HCT116 (cell line): ENCODE data around the gene ZFHX2. TPM values are rescaled to one million over a fixed set of nuclear protein-coding genes. Genes with fewer than 3 reads are reported as not detected.

Experiments used
- ATAC-seq: fragments of 200-7000 bp; cut with Tn5 transposase; 2 replicates; pipeline ENCODE4 v1.9.1; 2020; ENCODE audit warnings: mild to moderate bottlenecking, moderate library complexity
- BruUV-seq: library from RNA; stranded (reverse); fragments of 400-500 nt; replicated peaks from 2 replicates; lab custom pipeline; 2021; lab: Mats Ljungman, UMichigan
- CTCF ChIA-PET: fragments of 300-600 bp; sonication (Branson Sonifier 250); formaldehyde crosslinking; loops from one replicate; lab custom pipeline; 2021; ENCODE audit warnings: antibody characterized with exemption; lab: Charles Lee
- POLR2A ChIA-PET: fragments of 300-600, 350-600 bp; sonication (Branson Sonifier 250); formaldehyde crosslinking; loops from one replicate; lab custom pipeline; 2021; ENCODE audit warnings: antibody characterized with exemption; lab: Charles Lee
- RAD21 ChIA-PET, 2 experiments: fragments of 300-600 bp; sonication (Branson Sonifier 250); formaldehyde crosslinking; loops; one replicate each; lab custom pipeline; 2023; ENCODE audit warnings: low total read pairs in 2 of 2; ENCODE audit not compliant: uncharacterized antibody in 2 of 2, unreplicated experiment in 2 of 2, low non-redundant PET in 1 of 2; lab: Charles Lee
- DNase-seq: peaks from one replicate; pipeline ENCODE4 v3.0.0-alpha.2; 2010; ENCODE audit warnings: low read depth, low spot score
- H2AFZ ChIP-seq: fragments of 200-600 bp; shearing (Covaris generic), sonication (generic); 2 replicates; pipeline ENCODE4 v1.6.1; 2017; ENCODE audit warnings: low read depth, mixed run types, mixed read lengths, antibody characterized with exemption, low read length; ENCODE audit not compliant: poor library complexity, severe bottlenecking
- H3K27ac ChIP-seq: 2 replicates; pipeline ENCODE4 v1.5.1; 2012; ENCODE audit warnings: low read depth, low read length
- H3K27me3 ChIP-seq: fragments of 200-600 bp; sonication (generic); 2 replicates; pipeline ENCODE4 v1.6.1; 2016; ENCODE audit warnings: mixed run types, low read length, mixed read lengths; ENCODE audit not compliant: insufficient read depth
- H3K36me3 ChIP-seq, 2 experiments: fragments of 200-500 bp in 1 of 2; fragments of 200-600 bp in 1 of 2; sonication (Bioruptor generic) in 1 of 2; sonication (generic) in 1 of 2; 2 replicates each; pipeline versions ENCODE4 v1.5.1 to v1.6.1; 2014 to 2016; ENCODE audit warnings: low read length in 2 of 2, inconsistent platforms in 1 of 2, mixed read lengths in 1 of 2, mixed run types in 1 of 2; ENCODE audit not compliant: insufficient read depth in 2 of 2, control insufficient read depth in 1 of 2
- H3K4me1 ChIP-seq, 2 experiments: fragments of 200-600 bp in 1 of 2; sonication (generic) in 1 of 2; 2 replicates each; pipeline versions ENCODE4 v1.5.1 to v1.6.1; 2012 to 2017; ENCODE audit warnings: low read length in 2 of 2, inconsistent platforms in 1 of 2, mild to moderate bottlenecking in 1 of 2, mixed read lengths in 1 of 2, mixed run types in 1 of 2, moderate library complexity in 1 of 2; ENCODE audit not compliant: insufficient read depth in 2 of 2, control insufficient read depth in 1 of 2
- H3K4me2 ChIP-seq: fragments of 200-600 bp; sonication (generic); 2 replicates; pipeline ENCODE4 v1.6.1; 2017; ENCODE audit warnings: mixed run types, low read length, mixed read lengths
- H3K4me3 ChIP-seq, 2 experiments: fragments of 200-600 bp in 1 of 2; sonication (generic) in 1 of 2; replicated peaks in 1 of 2; 2 replicates each; pipeline ENCODE4 v1.5.1; 2011 to 2016; ENCODE audit warnings: low read length in 2 of 2, control low read depth in 1 of 2, low read depth in 1 of 2, mild to moderate bottlenecking in 1 of 2, mixed read lengths in 1 of 2, mixed run types in 1 of 2
- H3K79me2 ChIP-seq: fragments of 200-600 bp; sonication (generic); 2 replicates; pipeline ENCODE4 v1.6.1; 2017; ENCODE audit warnings: mild to moderate bottlenecking, mixed run types, low read length, moderate library complexity, mixed read lengths; ENCODE audit not compliant: insufficient read depth
- H3K9ac ChIP-seq: fragments of 200-600 bp; sonication (generic); 2 replicates; pipeline ENCODE4 v1.6.1; 2016; ENCODE audit warnings: low read length, mixed read lengths
- H3K9me2 ChIP-seq: fragments of 200-600 bp; sonication (generic), shearing (Covaris generic); 2 replicates; pipeline ENCODE4 v1.6.1; 2017; ENCODE audit warnings: mixed run types, mild to moderate bottlenecking, moderate library complexity; ENCODE audit not compliant: insufficient read depth
- H3K9me3 ChIP-seq, 2 experiments: fragments of 200-500 bp in 1 of 2; fragments of 200-600 bp in 1 of 2; sonication (Bioruptor generic) in 1 of 2; sonication (generic) in 1 of 2; 2 replicates each; pipeline ENCODE4 v1.6.1; 2014 to 2017; ENCODE audit warnings: low read length in 2 of 2, mixed read lengths in 2 of 2, inconsistent platforms in 1 of 2, low read depth in 1 of 2, mild to moderate bottlenecking in 1 of 2, mixed run types in 1 of 2, moderate library complexity in 1 of 2; ENCODE audit not compliant: control insufficient read depth in 1 of 2, insufficient read depth in 1 of 2
- H4K20me1 ChIP-seq: fragments of 200-600 bp; sonication (generic), shearing (Covaris generic); 2 replicates; pipeline ENCODE4 v1.6.1; 2017; ENCODE audit warnings: mixed run types, mild to moderate bottlenecking, moderate library complexity; ENCODE audit not compliant: insufficient read depth
- CBX3 ChIP-seq: IDR thresholded peaks from 2 replicates; pipeline ENCODE4 v1.6.1; 2012; ENCODE audit warnings: low read depth
- EGR1 ChIP-seq: IDR thresholded peaks from 2 replicates; pipeline ENCODE4 v1.6.1; 2012; ENCODE audit warnings: low read depth
- ELF1 ChIP-seq: IDR thresholded peaks from 2 replicates; pipeline ENCODE4 v1.6.1; 2012; ENCODE audit warnings: low read depth, borderline replicate concordance
- FOSL1 ChIP-seq: IDR thresholded peaks from 2 replicates; pipeline ENCODE4 v1.6.1; 2012; ENCODE audit warnings: low read depth
- JUND ChIP-seq: IDR thresholded peaks from 2 replicates; pipeline ENCODE4 v1.6.1; 2012
- POLR2A ChIP-seq: IDR thresholded peaks from 2 replicates; pipeline ENCODE4 v1.7.0; 2011; ENCODE audit warnings: borderline replicate concordance; ENCODE audit not compliant: insufficient read depth, insufficient read length; ENCODE audit errors: extremely low read depth
- POLR2AphosphoS5 ChIP-seq: IDR thresholded peaks from 2 replicates; pipeline ENCODE4 v1.6.1; 2011; ENCODE audit warnings: mild to moderate bottlenecking, low read depth, low read length, moderate library complexity
- TCF7L2 ChIP-seq: IDR thresholded peaks from 2 replicates; pipeline ENCODE4 v1.7.0; 2011; ENCODE audit warnings: borderline replicate concordance, inconsistent platforms; ENCODE audit not compliant: insufficient read depth, insufficient read length; ENCODE audit errors: extremely low read depth
- ZFX ChIP-seq: fragments of 450-650 bp; IDR thresholded peaks from 2 replicates; pipeline ENCODE4 v1.6.1; 2017
- ZNF274 ChIP-seq: fragments of 200-500 bp; sonication (Bioruptor generic); IDR thresholded peaks from 2 replicates; pipeline ENCODE4 v1.6.1; 2014; ENCODE audit warnings: mild to moderate bottlenecking, low read depth, low read length, inconsistent platforms
- intact Hi-C: fragments of 100-400 bp; cut with micrococcal nuclease; formaldehyde crosslinking; loops from 2 replicates; pipeline ENCODE4 v1.10.0; 2022
- total RNA-seq: library from RNA; stranded (reverse); gene quantifications from one replicate; pipeline ENCODE4 v1.2.1, GENCODE V29; 2021; ENCODE audit not compliant: unreplicated experiment
- TF ChIP-seq, protein P1 (sequence below): IDR thresholded peaks from 2 replicates; pipeline ENCODE4 v1.6.1; 2011; ENCODE audit warnings: mild to moderate bottlenecking, low read length, moderate library complexity; ENCODE audit not compliant: insufficient replicate concordance; ENCODE audit errors: extremely low read depth
- TF ChIP-seq, protein P2 (sequence below): IDR thresholded peaks from 2 replicates; pipeline ENCODE4 v1.6.1; 2012
- TF ChIP-seq, protein P3 (sequence below): IDR thresholded peaks from 2 replicates; pipeline ENCODE4 v1.6.1; 2012; ENCODE audit warnings: low read depth
- TF ChIP-seq, protein P4 (sequence below), 3 experiments: fragments of 200-600 bp in 1 of 3; sonication (generic) in 1 of 3; IDR thresholded peaks in 2 of 3; conservative IDR thresholded peaks in 1 of 3; 2 replicates each; pipeline ENCODE4 v1.5.1; 2012 to 2017; ENCODE audit warnings: low read depth in 2 of 3, low read length in 2 of 3, antibody characterized with exemption in 1 of 3, borderline replicate concordance in 1 of 3, control low read depth in 1 of 3, mild to moderate bottlenecking in 1 of 3, mixed read lengths in 1 of 3, mixed run types in 1 of 3, moderate library complexity in 1 of 3; ENCODE audit not compliant: insufficient read depth in 1 of 3

ZFHX2 gene
- total RNA-seq, 1 experiment from 2014 or later: 3.6 TPM

DNA sequence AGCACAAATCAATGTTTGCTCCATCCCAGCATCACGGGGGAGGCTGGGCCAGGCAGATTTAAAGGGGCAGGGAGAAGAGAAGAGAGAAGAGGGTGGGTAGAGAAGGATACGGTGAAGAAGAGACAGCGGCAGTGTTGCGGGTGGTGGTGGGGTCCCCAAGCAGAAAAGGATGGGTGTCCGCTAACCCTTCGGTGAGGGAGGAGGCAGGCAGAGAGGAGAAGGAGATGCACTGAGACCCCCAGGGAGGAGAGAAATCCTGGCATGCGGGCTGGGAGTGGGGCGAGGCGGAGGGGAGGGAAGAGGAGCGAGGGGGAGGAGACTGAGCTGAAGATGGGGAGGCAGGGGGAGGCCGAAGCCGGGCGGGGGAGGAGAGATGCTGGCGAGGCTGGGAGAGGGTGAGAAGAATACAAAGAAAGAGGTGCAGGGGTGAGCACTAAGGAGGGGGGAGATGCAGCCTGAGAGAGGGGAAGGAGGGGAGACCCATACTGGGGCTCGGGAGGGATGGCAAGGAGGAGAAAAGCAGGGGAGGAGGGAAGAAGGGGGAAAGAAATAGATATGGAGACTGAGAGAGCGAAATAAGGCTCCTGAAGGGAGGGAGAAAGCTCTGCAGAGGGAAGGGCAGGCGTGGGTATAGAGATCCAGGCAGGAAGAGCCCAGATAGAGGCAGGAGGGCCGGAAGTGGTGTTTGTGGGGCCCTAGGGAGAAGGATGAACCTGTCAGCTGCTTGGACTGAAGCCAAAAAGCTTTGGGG, 27.2 kb upstream of the ZFHX2 start, which contains the start of gene JPH4:
JPH4 (minus strand) TSS at position 231 of the 751 bp plus-strand sequence. CDS start 1,337 bp downstream, outside the sequence.
- Histone ChIP-seq H3K9ac (no peak within 1 kb of the TSS), H3K4me1 (no peaks in the 10 kb centered on the region), H4K20me1 (no peaks in the 10 kb centered on the region), H3K27ac (no peak within 1 kb of the TSS), H3K27me3 (no peaks in the 10 kb centered on the region), H3K36me3 (no peaks in the 10 kb centered on the region), H3K4me2 (no peak within 1 kb of the TSS), H3K4me3 (no peak within 1 kb of the TSS), H3K9me3 (no peaks in the 10 kb centered on the region), H3K79me2 (no peaks in the 10 kb centered on the region), H3K9me2 (no peaks in the 10 kb centered on the region), H2AFZ (no peak within 1 kb of the TSS)
- ATAC-seq (no peak), DNase-seq (no peak)
- BruUV-seq: no TSS peak
- TF ChIP-seq POLR2A (no peak), ZNF274 (no peak), ELF1 (no peak), EGR1 (no peak), FOSL1 (no peak), JUND (no peak), ZFX (no peak), TCF7L2 (no peak), POLR2AphosphoS5 (no peak), CBX3 (no peak)
- TF ChIP-seq, protein P1, sequence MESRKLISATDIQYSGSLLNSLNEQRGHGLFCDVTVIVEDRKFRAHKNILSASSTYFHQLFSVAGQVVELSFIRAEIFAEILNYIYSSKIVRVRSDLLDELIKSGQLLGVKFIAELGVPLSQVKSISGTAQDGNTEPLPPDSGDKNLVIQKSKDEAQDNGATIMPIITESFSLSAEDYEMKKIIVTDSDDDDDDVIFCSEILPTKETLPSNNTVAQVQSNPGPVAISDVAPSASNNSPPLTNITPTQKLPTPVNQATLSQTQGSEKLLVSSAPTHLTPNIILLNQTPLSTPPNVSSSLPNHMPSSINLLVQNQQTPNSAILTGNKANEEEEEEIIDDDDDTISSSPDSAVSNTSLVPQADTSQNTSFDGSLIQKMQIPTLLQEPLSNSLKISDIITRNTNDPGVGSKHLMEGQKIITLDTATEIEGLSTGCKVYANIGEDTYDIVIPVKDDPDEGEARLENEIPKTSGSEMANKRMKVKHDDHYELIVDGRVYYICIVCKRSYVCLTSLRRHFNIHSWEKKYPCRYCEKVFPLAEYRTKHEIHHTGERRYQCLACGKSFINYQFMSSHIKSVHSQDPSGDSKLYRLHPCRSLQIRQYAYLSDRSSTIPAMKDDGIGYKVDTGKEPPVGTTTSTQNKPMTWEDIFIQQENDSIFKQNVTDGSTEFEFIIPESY: no peak
- TF ChIP-seq, protein P2, sequence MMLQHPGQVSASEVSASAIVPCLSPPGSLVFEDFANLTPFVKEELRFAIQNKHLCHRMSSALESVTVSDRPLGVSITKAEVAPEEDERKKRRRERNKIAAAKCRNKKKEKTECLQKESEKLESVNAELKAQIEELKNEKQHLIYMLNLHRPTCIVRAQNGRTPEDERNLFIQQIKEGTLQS: no peak
- TF ChIP-seq, protein P3, sequence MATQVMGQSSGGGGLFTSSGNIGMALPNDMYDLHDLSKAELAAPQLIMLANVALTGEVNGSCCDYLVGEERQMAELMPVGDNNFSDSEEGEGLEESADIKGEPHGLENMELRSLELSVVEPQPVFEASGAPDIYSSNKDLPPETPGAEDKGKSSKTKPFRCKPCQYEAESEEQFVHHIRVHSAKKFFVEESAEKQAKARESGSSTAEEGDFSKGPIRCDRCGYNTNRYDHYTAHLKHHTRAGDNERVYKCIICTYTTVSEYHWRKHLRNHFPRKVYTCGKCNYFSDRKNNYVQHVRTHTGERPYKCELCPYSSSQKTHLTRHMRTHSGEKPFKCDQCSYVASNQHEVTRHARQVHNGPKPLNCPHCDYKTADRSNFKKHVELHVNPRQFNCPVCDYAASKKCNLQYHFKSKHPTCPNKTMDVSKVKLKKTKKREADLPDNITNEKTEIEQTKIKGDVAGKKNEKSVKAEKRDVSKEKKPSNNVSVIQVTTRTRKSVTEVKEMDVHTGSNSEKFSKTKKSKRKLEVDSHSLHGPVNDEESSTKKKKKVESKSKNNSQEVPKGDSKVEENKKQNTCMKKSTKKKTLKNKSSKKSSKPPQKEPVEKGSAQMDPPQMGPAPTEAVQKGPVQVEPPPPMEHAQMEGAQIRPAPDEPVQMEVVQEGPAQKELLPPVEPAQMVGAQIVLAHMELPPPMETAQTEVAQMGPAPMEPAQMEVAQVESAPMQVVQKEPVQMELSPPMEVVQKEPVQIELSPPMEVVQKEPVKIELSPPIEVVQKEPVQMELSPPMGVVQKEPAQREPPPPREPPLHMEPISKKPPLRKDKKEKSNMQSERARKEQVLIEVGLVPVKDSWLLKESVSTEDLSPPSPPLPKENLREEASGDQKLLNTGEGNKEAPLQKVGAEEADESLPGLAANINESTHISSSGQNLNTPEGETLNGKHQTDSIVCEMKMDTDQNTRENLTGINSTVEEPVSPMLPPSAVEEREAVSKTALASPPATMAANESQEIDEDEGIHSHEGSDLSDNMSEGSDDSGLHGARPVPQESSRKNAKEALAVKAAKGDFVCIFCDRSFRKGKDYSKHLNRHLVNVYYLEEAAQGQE: no peak
- TF ChIP-seq, protein P4, sequence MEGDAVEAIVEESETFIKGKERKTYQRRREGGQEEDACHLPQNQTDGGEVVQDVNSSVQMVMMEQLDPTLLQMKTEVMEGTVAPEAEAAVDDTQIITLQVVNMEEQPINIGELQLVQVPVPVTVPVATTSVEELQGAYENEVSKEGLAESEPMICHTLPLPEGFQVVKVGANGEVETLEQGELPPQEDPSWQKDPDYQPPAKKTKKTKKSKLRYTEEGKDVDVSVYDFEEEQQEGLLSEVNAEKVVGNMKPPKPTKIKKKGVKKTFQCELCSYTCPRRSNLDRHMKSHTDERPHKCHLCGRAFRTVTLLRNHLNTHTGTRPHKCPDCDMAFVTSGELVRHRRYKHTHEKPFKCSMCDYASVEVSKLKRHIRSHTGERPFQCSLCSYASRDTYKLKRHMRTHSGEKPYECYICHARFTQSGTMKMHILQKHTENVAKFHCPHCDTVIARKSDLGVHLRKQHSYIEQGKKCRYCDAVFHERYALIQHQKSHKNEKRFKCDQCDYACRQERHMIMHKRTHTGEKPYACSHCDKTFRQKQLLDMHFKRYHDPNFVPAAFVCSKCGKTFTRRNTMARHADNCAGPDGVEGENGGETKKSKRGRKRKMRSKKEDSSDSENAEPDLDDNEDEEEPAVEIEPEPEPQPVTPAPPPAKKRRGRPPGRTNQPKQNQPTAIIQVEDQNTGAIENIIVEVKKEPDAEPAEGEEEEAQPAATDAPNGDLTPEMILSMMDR (IDR thresholded peaks at IDR 0.05 in 2 of 3, conservative IDR thresholded peaks at IDR 0.05 in 1 of 3; ENCODE audit: borderline replicate concordance in 1 of 3, insufficient read depth in 1 of 3, low read depth in 2 of 3, low read length in 2 of 3): no peak
- ChIA-PET POLR2A (no interaction called here), CTCF (no interaction called here), RAD21 (no interaction called here)
- intact Hi-C loops: no loop called here
